ENCODE data around the gene ELFN1.

GRCh38 chr7:1669064-1669951 lies 769 bp upstream of the ELFN1 start:
- TF ChIP-seq, protein P1, sequence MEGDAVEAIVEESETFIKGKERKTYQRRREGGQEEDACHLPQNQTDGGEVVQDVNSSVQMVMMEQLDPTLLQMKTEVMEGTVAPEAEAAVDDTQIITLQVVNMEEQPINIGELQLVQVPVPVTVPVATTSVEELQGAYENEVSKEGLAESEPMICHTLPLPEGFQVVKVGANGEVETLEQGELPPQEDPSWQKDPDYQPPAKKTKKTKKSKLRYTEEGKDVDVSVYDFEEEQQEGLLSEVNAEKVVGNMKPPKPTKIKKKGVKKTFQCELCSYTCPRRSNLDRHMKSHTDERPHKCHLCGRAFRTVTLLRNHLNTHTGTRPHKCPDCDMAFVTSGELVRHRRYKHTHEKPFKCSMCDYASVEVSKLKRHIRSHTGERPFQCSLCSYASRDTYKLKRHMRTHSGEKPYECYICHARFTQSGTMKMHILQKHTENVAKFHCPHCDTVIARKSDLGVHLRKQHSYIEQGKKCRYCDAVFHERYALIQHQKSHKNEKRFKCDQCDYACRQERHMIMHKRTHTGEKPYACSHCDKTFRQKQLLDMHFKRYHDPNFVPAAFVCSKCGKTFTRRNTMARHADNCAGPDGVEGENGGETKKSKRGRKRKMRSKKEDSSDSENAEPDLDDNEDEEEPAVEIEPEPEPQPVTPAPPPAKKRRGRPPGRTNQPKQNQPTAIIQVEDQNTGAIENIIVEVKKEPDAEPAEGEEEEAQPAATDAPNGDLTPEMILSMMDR (IDR thresholded peaks at IDR 0.05): no peak
- TF ChIP-seq POLR2A (IDR thresholded peaks at IDR 0.05): no peak
